HL-60 (cell line): ENCODE data around the gene IGFBP6.

Experiments
- GABPA ChIP-seq: IDR thresholded peaks from 2 replicates; pipeline ENCODE4 v1.6.1; 2012; ENCODE audit warnings: low read depth
- POLR2AphosphoS5 ChIP-seq: IDR thresholded peaks from 2 replicates; pipeline ENCODE4 v1.6.1; 2012; ENCODE audit warnings: low read depth
- SPI1 ChIP-seq: IDR thresholded peaks from 2 replicates; pipeline ENCODE4 v1.6.1; 2012; ENCODE audit warnings: low read depth, mild to moderate bottlenecking, borderline replicate concordance
- TF ChIP-seq, protein P1 (sequence below): IDR thresholded peaks from one replicate; pipeline ENCODE4 v1.5.1; 2011; ENCODE audit warnings: low read length, control low read depth, inconsistent platforms; ENCODE audit not compliant: insufficient read depth
- TF ChIP-seq, protein P2 (sequence below): IDR thresholded peaks from 2 replicates; pipeline ENCODE4 v1.6.1; 2012; ENCODE audit warnings: low read depth; ENCODE audit not compliant: insufficient replicate concordance

DNA sequence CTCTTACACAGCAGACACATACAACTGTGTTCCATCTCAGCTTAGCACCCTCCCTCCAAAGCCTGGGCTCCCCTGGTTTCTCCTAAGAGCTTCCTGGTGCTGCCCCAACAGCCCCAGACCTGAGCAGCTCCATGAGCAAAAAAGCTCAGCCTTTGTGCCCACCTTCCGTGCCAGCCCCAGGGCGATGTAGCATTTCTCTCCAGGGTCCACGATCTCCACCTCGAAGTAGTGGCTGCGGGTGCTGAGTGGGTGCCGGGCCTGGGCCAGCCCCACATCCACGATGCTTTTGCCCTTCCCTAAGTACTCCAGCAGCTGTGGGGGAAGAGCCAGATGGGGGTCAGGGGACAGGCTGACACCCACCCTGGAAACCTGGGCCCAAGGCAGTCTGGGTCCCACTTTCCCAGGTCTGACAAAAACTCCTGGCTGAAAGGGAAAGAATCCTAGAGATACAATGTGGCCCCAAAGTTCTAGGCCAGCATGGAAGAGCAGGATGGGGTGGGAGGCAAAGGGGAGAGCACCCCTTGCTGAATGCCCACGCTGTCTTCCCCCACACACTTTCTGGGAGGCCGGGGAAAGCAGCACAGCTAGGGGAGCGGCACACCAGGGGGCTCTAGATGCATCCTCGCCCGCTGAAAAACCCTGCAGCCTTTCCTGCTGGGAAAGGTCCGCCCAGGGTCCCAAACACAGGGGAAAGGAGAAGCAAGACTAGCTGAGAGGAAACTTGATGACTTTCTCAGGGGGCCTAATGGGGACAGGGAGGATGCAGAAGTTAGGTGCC, 29.3 kb upstream of the IGFBP6 start:
- TF ChIP-seq, protein P1, sequence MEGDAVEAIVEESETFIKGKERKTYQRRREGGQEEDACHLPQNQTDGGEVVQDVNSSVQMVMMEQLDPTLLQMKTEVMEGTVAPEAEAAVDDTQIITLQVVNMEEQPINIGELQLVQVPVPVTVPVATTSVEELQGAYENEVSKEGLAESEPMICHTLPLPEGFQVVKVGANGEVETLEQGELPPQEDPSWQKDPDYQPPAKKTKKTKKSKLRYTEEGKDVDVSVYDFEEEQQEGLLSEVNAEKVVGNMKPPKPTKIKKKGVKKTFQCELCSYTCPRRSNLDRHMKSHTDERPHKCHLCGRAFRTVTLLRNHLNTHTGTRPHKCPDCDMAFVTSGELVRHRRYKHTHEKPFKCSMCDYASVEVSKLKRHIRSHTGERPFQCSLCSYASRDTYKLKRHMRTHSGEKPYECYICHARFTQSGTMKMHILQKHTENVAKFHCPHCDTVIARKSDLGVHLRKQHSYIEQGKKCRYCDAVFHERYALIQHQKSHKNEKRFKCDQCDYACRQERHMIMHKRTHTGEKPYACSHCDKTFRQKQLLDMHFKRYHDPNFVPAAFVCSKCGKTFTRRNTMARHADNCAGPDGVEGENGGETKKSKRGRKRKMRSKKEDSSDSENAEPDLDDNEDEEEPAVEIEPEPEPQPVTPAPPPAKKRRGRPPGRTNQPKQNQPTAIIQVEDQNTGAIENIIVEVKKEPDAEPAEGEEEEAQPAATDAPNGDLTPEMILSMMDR: no peak
- TF ChIP-seq POLR2AphosphoS5 (no peak), GABPA (no peak), SPI1 (no peak)
- TF ChIP-seq, protein P2, sequence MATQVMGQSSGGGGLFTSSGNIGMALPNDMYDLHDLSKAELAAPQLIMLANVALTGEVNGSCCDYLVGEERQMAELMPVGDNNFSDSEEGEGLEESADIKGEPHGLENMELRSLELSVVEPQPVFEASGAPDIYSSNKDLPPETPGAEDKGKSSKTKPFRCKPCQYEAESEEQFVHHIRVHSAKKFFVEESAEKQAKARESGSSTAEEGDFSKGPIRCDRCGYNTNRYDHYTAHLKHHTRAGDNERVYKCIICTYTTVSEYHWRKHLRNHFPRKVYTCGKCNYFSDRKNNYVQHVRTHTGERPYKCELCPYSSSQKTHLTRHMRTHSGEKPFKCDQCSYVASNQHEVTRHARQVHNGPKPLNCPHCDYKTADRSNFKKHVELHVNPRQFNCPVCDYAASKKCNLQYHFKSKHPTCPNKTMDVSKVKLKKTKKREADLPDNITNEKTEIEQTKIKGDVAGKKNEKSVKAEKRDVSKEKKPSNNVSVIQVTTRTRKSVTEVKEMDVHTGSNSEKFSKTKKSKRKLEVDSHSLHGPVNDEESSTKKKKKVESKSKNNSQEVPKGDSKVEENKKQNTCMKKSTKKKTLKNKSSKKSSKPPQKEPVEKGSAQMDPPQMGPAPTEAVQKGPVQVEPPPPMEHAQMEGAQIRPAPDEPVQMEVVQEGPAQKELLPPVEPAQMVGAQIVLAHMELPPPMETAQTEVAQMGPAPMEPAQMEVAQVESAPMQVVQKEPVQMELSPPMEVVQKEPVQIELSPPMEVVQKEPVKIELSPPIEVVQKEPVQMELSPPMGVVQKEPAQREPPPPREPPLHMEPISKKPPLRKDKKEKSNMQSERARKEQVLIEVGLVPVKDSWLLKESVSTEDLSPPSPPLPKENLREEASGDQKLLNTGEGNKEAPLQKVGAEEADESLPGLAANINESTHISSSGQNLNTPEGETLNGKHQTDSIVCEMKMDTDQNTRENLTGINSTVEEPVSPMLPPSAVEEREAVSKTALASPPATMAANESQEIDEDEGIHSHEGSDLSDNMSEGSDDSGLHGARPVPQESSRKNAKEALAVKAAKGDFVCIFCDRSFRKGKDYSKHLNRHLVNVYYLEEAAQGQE: no peak
